ENCODE data around the gene PKN1.

PKN1 gene

GRCh38 chr19:14467816-14468215, 34.7 kb downstream of the PKN1 start:
- no peak for DNase-seq

GRCh38 chr19:14470031-14470876, 37.1 kb downstream of the PKN1 start:
- DNase-seq, result no peak

- no peak for DNase-seq
These were observed 38.5 kb downstream of the PKN1 start for GRCh38 chr19:14471436-14472187.

GRCh38 chr19:14472202-14472938, 39.3 kb downstream of the PKN1 start:
- DNase-seq, result no peak

GRCh38 chr19:14473073-14473977, 40.2 kb downstream of the PKN1 start:
- DNase-seq, result no peak

GRCh38 chr19:14473978-14474578, 41.0 kb downstream of the PKN1 start:
- DNase-seq, result no peak

GRCh38 chr19:14474827-14475226, 41.7 kb downstream of the PKN1 start:
- no peak for DNase-seq

GRCh38 chr19:14475251-14476073, 42.4 kb downstream of the PKN1 start, which contains the start of gene PTGER1:
TSS of gene PTGER1 (minus strand) at chr19:14475354. CDS start at chr19:14474320, 1,034 bp downstream.
- no peak for DNase-seq

GRCh38 chr19:14476327-14476672, 43.2 kb downstream of the PKN1 start:
- DNase-seq, result no peak

GRCh38 chr19:14476673-14477401, 43.7 kb downstream of the PKN1 start:
- DNase-seq, result no peak

GRCh38 chr19:14477418-14478112, 44.5 kb downstream of the PKN1 start:
- DNase-seq, result no peak

- DNase-seq, result no peak
These were observed 45.0 kb downstream of the PKN1 start for GRCh38 chr19:14478113-14478545.

- no peak for DNase-seq
These were observed 46.3 kb downstream of the PKN1 start for GRCh38 chr19:14479309-14479974.

- DNase-seq, result no peak
These were observed 47.0 kb downstream of the PKN1 start for GRCh38 chr19:14479975-14480699.

GRCh38 chr19:14480700-14481079, 47.6 kb downstream of the PKN1 start:
- DNase-seq, result no peak

- no peak for DNase-seq
These were observed 49.3 kb downstream of the PKN1 start for GRCh38 chr19:14482172-14482941.

GRCh38 chr19:14487370-14488125, 54.4 kb downstream of the PKN1 start:
- DNase-seq, result no peak
